Glutamatergic neuron (in vitro differentiated cells): ENCODE measurements around the gene R3HDM2. TPM values are rescaled to one million over a fixed set of nuclear protein-coding genes. Genes with fewer than 3 reads are reported as not detected.

Experiments used
- DNase-seq: peaks from one replicate; pipeline ENCODE4 v3.0.0; 2022
- H3K27ac Mint-ChIP-seq: one replicate; pipeline ENCODE4 v1.8.0; 2020; ENCODE audit warnings: mild to moderate bottlenecking, mixed read lengths, inconsistent platforms; ENCODE audit not compliant: unreplicated experiment
- H3K27me3 Mint-ChIP-seq: one replicate; pipeline ENCODE4 v1.8.0; 2020; ENCODE audit warnings: mild to moderate bottlenecking, moderate library complexity, mixed read lengths, inconsistent platforms; ENCODE audit not compliant: unreplicated experiment
- H3K36me3 Mint-ChIP-seq: one replicate; pipeline ENCODE4 v1.8.0; 2020; ENCODE audit warnings: mild to moderate bottlenecking, mixed read lengths, inconsistent platforms; ENCODE audit not compliant: unreplicated experiment
- H3K4me1 Mint-ChIP-seq: one replicate; pipeline ENCODE4 v1.8.0; 2020; ENCODE audit warnings: mild to moderate bottlenecking, low read depth, mixed read lengths, inconsistent platforms; ENCODE audit not compliant: unreplicated experiment
- H3K4me3 Mint-ChIP-seq: one replicate; pipeline ENCODE4 v1.8.0; 2020; ENCODE audit warnings: mild to moderate bottlenecking, mixed read lengths, inconsistent platforms; ENCODE audit not compliant: unreplicated experiment
- H3K9me3 Mint-ChIP-seq: one replicate; pipeline ENCODE4 v1.8.0; 2020; ENCODE audit warnings: mild to moderate bottlenecking, moderate library complexity, mixed read lengths, inconsistent platforms; ENCODE audit not compliant: unreplicated experiment
- total RNA-seq: library from RNA; stranded (reverse); fragmentation: NEBNext Ultra II Directional; extraction: Animal tissue kit (Norgen Biotek cat#: 25700); gene quantifications from one replicate; pipeline ENCODE4 v1.2.1, GENCODE V29; 2021; ENCODE audit not compliant: unreplicated experiment
- TF ChIP-seq, protein P1 (sequence below): fragments of 200-600 bp; sonication (generic); IDR thresholded peaks from one replicate; pipeline ENCODE4 v1.5.0; 2021; ENCODE audit not compliant: partially characterized antibody, unreplicated experiment

R3HDM2 gene
- total RNA-seq, 1 donor from 2014 or later = 106 TPM

DNA sequence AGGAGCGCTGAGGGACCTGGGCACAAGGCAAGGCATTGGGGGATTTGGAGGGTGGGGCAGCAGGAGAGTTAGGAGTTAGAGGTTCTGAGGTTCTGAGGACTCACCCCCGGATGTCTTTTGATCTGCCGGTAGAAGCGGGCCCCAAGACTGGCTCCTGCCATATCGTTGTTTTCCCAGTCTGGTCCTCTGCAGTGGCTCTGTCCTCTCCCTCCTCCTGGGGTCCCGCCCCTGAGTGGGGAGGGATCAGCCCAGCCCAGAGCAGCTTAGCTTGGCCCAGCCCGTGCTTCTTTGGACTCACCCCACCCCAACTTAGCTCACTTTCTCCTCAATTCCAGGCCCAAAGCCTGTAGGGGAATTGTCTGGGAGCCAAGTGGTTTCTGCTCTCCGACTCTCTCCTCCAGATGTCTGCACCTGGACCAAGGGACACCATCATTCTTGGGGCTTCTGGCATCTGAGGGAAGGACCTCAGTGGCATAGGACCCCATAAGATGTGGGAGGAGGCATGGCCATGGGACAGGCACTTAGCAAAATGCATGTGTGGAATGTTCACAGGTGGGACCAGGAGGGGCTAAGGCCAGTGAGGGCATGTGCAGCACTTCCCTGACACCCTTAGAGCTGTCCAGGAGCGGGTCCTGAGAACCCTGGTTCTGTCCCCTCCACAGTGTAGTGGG is 193.8 kb downstream of the R3HDM2 start:
- TF ChIP-seq, protein P1, sequence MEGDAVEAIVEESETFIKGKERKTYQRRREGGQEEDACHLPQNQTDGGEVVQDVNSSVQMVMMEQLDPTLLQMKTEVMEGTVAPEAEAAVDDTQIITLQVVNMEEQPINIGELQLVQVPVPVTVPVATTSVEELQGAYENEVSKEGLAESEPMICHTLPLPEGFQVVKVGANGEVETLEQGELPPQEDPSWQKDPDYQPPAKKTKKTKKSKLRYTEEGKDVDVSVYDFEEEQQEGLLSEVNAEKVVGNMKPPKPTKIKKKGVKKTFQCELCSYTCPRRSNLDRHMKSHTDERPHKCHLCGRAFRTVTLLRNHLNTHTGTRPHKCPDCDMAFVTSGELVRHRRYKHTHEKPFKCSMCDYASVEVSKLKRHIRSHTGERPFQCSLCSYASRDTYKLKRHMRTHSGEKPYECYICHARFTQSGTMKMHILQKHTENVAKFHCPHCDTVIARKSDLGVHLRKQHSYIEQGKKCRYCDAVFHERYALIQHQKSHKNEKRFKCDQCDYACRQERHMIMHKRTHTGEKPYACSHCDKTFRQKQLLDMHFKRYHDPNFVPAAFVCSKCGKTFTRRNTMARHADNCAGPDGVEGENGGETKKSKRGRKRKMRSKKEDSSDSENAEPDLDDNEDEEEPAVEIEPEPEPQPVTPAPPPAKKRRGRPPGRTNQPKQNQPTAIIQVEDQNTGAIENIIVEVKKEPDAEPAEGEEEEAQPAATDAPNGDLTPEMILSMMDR = no peak
- Mint-ChIP-seq H3K36me3 (no peaks in the 10 kb centered on the region), H3K27me3 (peaks cover 44% of the 10 kb centered on the region), H3K4me1 (peaks cover 34% of the 10 kb centered on the region), H3K27ac (peak overlapping the region; percentile 85), H3K9me3 (peaks cover 38% of the 10 kb centered on the region), H3K4me3 (peak overlapping the region; percentile 87)
- no peak for DNase-seq

DNA sequence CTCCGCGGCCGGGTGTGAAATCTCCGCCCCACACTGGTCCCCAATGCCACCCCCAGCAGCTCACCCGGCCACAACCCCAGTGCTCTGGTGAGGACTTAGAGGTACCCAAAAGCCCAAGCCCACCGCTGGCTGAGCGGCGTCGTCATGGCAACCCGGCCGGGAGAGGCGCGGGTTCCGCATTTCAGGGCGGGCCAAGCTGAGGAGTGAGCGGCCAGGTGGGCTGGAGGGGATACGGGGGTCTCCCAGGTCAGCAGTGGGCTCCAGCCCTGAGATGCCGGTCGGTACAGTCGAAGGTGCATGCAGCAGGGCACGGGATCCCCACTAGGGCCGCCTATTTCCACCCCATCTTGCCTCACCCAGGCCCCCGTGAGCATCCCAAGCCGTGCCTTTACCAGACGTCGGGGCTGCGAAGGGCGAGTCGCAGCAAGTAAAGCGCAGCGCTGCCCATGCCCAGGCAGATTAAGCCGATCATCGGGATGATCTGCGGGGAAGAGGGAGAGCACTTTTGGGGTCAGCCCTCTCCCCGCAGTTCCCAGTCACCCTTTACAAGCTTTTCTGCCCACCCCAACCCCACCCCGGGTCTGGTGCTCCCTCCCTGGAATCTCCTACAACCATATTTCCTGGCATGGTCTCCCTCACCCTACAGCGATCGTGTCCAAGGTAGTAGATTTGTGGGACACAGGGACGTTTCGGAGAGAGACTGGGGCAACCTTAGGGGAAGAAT is 194.5 kb downstream of the R3HDM2 start:
- H3K9me3 Mint-ChIP-seq = peaks cover 36% of the 10 kb centered on the region
- H3K36me3 Mint-ChIP-seq = no peaks in the 10 kb centered on the region
- H3K27ac Mint-ChIP-seq = no peak overlapping the region
- peaks cover 32% of the 10 kb centered on the region for H3K4me1 Mint-ChIP-seq
- DNase-seq = peak; percentile 51
- TF ChIP-seq, protein P1 = no peak
- no peak overlapping the region for H3K4me3 Mint-ChIP-seq
- peaks cover 39% of the 10 kb centered on the region for H3K27me3 Mint-ChIP-seq

DNA sequence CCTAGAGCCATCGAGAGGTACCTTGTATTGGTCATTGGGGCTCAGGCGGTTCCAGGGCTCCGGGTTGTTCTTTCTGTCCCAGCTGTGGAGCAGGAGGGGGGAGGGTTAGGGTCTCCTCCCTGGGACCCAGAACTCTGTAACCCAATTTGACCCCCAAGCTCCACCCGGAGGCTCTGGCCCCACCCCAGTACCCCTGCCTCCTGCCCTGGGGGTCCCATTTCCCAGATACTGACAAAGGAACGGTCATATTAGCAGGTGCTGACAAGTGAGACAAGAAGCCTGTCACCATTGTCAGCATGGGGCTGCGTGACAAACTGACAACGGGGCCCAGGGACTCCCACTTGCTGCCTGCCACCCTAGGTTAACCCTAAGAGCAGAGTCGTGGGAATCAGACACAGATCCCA is 195.1 kb downstream of the R3HDM2 start:
- H3K27me3 Mint-ChIP-seq = peaks cover 38% of the 10 kb centered on the region
- no peaks in the 10 kb centered on the region for H3K36me3 Mint-ChIP-seq
- TF ChIP-seq, protein P1 = no peak
- no peak for DNase-seq
- H3K27ac Mint-ChIP-seq = no peak overlapping the region
- peak overlapping the region; percentile 52 for H3K4me3 Mint-ChIP-seq
- peaks cover 34% of the 10 kb centered on the region for H3K9me3 Mint-ChIP-seq
- H3K4me1 Mint-ChIP-seq = peaks cover 30% of the 10 kb centered on the region

DNA sequence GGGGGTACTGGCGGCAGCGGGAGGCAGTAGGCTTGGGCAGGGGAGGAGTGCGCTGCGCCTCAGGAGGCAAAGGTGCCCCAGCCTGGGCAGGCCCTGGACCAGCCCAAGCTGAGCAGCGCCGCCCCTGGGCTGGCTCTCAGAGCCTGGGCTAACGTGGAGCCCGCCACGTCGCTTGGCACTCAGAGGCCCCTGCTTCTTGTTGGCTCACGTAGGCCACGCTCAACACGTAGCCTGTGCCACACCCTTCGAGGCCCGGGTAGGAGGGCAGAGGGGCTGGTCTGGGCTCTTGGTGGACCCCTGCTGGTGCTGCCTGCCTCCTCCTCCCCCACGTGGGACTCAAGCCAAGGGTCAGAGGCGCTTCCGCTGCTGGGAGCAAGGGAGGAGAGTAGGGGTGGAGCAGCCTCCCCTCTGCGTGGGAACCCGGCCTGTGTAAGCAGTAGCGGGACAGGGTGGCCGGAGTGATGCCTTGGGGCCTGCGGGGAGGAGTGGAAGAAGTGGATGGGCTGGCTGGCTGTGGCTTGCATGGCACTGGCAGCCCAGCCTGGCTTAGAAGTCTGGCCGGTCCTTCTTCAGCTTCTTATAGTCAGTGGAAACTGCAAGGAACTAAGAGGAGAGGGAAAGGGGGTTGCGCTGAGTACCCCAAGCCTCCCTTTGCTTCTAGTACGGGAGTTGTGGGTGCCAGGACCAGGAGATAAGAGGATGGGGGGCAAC is 195.7 kb downstream of the R3HDM2 start:
- Mint-ChIP-seq H3K27me3 (peaks cover 38% of the 10 kb centered on the region), H3K36me3 (no peaks in the 10 kb centered on the region), H3K9me3 (peaks cover 33% of the 10 kb centered on the region), H3K4me1 (peaks cover 29% of the 10 kb centered on the region), H3K4me3 (peak overlapping the region; percentile 52), H3K27ac (peak overlapping the region; percentile 17)
- TF ChIP-seq, protein P1 = no peak
- DNase-seq = no peak
